Prostate gland (tissue), 2 donors: ENCODE results near the gene SUN5. TPM values are rescaled to one million over a fixed set of nuclear protein-coding genes. Genes with fewer than 3 reads are reported as not detected.
A peak's percentile ranks its signal among the peaks of the same experiment; 100 is the strongest.

ENCODE experiments used
- DNase-seq: peaks from one replicate; pipeline ENCODE4 v3.0.0-alpha.2; 2019; ENCODE audit warnings: low spot score
- H3K27ac ChIP-seq, 2 donors: fragments of 200-600 bp; sonication (generic); 2 replicates each; pipeline ENCODE4 v1.5.1; 2017 to 2019
- H3K27me3 ChIP-seq: fragments of 200-600 bp; sonication (generic); replicated peaks from 2 replicates; pipeline ENCODE4 v1.5.1; 2019; ENCODE audit not compliant: insufficient read depth
- H3K36me3 ChIP-seq, 2 donors: fragments of 200-600 bp; sonication (generic); 1 replicate in 1 of 2; 2 replicates in 1 of 2; pipeline versions ENCODE4 v1.5.1 to v1.8.1; 2017 to 2019
- H3K4me1 ChIP-seq: fragments of 200-600 bp; sonication (generic); replicated peaks from 2 replicates; pipeline ENCODE4 v1.5.1; 2019
- H3K4me3 ChIP-seq, 2 donors: fragments of 200-600 bp; sonication (generic); 2 replicates each; pipeline ENCODE4 v1.5.1; 2017 to 2019
- H3K9me3 ChIP-seq: fragments of 200-600 bp; sonication (generic); 2 replicates; pipeline ENCODE4 v1.5.1; 2017
- CTCF ChIP-seq, 4 experiments: fragments of 200-600 bp in 2 of 4; fragments of 450-650 bp in 2 of 4; sonication (generic) in 2 of 4; IDR thresholded peaks; 1 replicate in 3 of 4; 2 replicates in 1 of 4; pipeline ENCODE4 v1.5.1; 2016 to 2019; ENCODE audit warnings: antibody characterized with exemption in 4 of 4, mild to moderate bottlenecking in 2 of 4, moderate library complexity in 2 of 4
- POLR2A ChIP-seq: fragments of 450-650 bp; IDR thresholded peaks from one replicate; pipeline ENCODE4 v1.6.1; 2016; ENCODE audit warnings: antibody characterized with exemption, mild to moderate bottlenecking
- POLR2AphosphoS5 ChIP-seq: sonication (generic); formaldehyde crosslinking; IDR thresholded peaks from one replicate; pipeline ENCODE4 v1.6.1; 2017; ENCODE audit warnings: antibody characterized with exemption
- WGBS: methylation state at CpG from one replicate; pipeline ENCODE4 v1.1.5; 2018; 5-methylcytosine and 5-hydroxymethylcytosine counted together
- intact Hi-C: fragments of 100-400 bp; cut with DNase I; formaldehyde crosslinking; loops from one replicate; pipeline ENCODE4 v1.14.2; 2022
- total RNA-seq, 2 donors: library from RNA; depleted of rRNA; stranded (reverse); fragments of >200 nt; gene quantifications; one replicate each; pipeline ENCODE4 v1.1.0, GENCODE V29; 2016

SUN5 gene
- total RNA-seq, 2 donors from 2014 or later: 4.7 TPM; not detected in 1

DNA sequence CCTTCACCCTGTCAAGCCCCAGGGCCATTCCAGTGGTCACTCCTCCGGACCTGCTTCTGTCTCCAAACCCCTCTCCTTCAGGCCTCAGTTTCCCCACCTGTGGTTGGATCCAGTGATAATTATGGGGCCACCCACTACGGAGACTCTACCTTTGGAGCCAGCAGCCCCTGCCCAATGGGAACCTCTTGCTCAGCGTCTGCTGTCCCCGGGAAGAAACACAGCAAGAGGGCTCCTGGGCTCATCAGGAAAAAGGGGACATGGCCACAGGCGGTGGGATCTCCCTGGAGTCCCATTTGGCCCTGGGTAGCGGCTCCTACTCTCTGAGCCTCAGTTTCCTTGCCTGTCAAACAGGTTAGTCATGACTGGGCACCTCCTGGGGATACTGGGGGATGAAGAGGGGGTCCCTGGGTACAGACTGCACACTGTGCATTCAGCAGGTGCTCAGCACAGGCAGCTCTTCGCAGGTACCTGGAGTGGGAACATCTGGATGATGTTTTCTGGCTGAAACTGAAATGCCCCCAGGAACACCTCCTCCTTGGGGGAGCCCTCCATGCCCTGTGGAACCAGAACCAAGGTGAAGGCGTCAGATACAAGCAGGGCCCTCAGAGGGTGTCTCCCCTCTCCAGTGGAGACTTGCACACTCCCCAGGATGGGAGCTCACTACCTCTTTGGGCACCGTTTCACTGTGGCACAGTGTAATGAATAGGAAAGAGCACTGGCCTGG is 19.4 kb downstream of the SUN5 start:
- Histone ChIP-seq H3K27me3 (no peaks in the 10 kb centered on the region), H3K9me3 (no peaks in the 10 kb centered on the region), H3K36me3 (no peaks in the 10 kb centered on the region), H3K4me1 (no peaks in the 10 kb centered on the region), H3K27ac (no peak overlapping the region), H3K4me3 (no peak overlapping the region)
- intact Hi-C loops: no loop called here
- 85% methylated on average over 9 of the region's 9 CpGs for WGBS
- no peak for DNase-seq
- TF ChIP-seq POLR2AphosphoS5: no peak
- no peak for TF ChIP-seq CTCF (IDR thresholded peaks at IDR 0.05)
- no peak for TF ChIP-seq POLR2A

DNA sequence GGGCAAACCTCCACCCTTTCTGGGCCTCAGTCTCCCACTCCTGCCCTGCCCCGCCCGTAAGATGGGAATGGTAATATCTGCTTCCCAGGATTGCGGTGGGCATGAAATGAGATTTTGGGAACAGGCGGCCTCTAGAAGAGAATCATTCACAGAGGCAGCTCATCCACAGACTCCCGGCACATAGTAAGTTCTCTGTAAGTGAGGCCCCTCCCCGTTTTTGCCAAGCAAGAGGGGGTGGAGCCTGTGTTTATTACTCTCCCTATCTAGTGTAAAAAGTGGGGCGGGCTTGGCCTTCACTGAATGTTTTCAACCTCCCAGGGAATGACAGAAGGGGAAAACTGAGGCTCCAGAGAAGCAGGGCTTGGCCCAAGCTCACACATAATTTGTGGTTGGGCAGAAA is 20.0 kb downstream of the SUN5 start:
- H3K9me3 ChIP-seq: no peaks in the 10 kb centered on the region
- no peak for DNase-seq
- no peaks in the 10 kb centered on the region for H3K36me3 ChIP-seq
- H3K27ac ChIP-seq: no peak overlapping the region
- TF ChIP-seq POLR2AphosphoS5 (no peak), POLR2A (no peak), CTCF (IDR thresholded peaks at IDR 0.05) (no peak)
- H3K27me3 ChIP-seq: no peaks in the 10 kb centered on the region
- 72% methylated on average over 7 of the region's 7 CpGs for WGBS
- H3K4me3 ChIP-seq: no peak overlapping the region
- no peaks in the 10 kb centered on the region for H3K4me1 ChIP-seq
- intact Hi-C loops: no loop called here

DNA sequence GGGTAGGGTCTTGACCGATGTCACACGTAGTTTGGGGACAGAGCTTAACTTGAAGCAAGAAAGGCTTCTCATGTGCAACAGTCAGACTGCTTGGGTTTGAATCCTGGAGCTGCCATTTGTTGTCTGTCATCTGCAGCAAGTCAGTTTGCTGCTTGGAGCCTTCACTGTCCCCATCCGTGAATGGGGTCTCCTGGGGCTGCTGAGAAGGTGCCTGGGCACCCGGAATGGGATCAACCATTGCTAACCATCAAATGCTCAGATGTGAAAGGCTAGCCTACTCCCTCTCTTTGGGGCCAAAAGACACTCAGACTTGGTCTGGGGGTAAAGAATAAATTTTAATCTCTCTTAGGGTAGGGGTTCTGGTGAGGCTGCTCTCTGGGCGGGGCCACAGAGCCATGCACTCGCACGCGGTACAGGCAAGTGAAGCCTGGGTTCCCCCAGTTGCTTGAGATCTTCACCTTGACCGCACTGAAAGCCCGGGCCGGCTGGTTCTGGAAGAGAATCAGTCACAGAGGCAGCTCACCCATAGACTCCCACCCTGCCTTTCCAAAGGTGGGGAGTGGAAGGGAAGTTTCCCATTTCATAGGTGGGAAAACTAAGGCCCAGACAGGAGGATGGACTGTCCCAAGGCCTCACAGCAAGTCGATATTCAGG is 20.6 kb downstream of the SUN5 start:
- Histone ChIP-seq H3K4me3 (no peak overlapping the region), H3K27ac (no peak overlapping the region), H3K36me3 (no peaks in the 10 kb centered on the region), H3K9me3 (no peaks in the 10 kb centered on the region), H3K27me3 (no peaks in the 10 kb centered on the region), H3K4me1 (no peaks in the 10 kb centered on the region)
- TF ChIP-seq CTCF (IDR thresholded peaks at IDR 0.05) (no peak), POLR2A (no peak), POLR2AphosphoS5 (no peak)
- intact Hi-C loops: no loop called here
- 88% methylated on average over 12 of the region's 12 CpGs for WGBS
- no peak for DNase-seq

- DNase-seq: peak; percentile 6
- no peaks in the 10 kb centered on the region for H3K9me3 ChIP-seq
- no peaks in the 10 kb centered on the region for H3K27me3 ChIP-seq
- H3K36me3 ChIP-seq: no peaks in the 10 kb centered on the region
- intact Hi-C loops: no loop called here
- H3K4me1 ChIP-seq: no peaks in the 10 kb centered on the region
- 44% methylated on average over 10 of the region's 10 CpGs for WGBS
- no peak overlapping the region for H3K4me3 ChIP-seq
- no peak for TF ChIP-seq CTCF (IDR thresholded peaks at IDR 0.05)
- no peak for TF ChIP-seq POLR2A
- TF ChIP-seq POLR2AphosphoS5: no peak
- no peak overlapping the region for H3K27ac ChIP-seq
Measured at GRCh38 chr20:32982617-32983458, 21.4 kb downstream of the SUN5 start.
